Fibroblast of mammary gland (primary cell): ENCODE data around the gene G6PC2.

Experiments used
- DNase-seq: peaks from one replicate; pipeline ENCODE4 v3.0.0-alpha.2; 2010; ENCODE audit warnings: low read depth
- H3K4me3 ChIP-seq: 2 replicates; pipeline ENCODE4 v1.5.1; 2011; ENCODE audit warnings: low read depth, mild to moderate bottlenecking, low read length, moderate library complexity; ENCODE audit not compliant: control insufficient read depth
- CTCF ChIP-seq: conservative IDR thresholded peaks from 2 replicates; pipeline ENCODE4 v1.5.1; 2011; ENCODE audit warnings: low read depth, low read length, inconsistent platforms; ENCODE audit not compliant: control insufficient read depth, insufficient read depth

G6PC2 gene

GRCh38 chr2:168934826-168935225 is 33.7 kb downstream of the G6PC2 start:
- peak; percentile 70 for DNase-seq
- TF ChIP-seq CTCF: no peak
- no peak overlapping the region for H3K4me3 ChIP-seq

- peak; percentile 88 for DNase-seq
- no peak for TF ChIP-seq CTCF
- H3K4me3 ChIP-seq: no peak overlapping the region
These were observed 34.9 kb downstream of the G6PC2 start for GRCh38 chr2:168935810-168936581.

GRCh38 chr2:168939061-168939460 is 38.0 kb downstream of the G6PC2 start:
- TF ChIP-seq CTCF: no peak
- no peak overlapping the region for H3K4me3 ChIP-seq
- no peak for DNase-seq

GRCh38 chr2:168939918-168940317 is 38.8 kb downstream of the G6PC2 start:
- no peak for TF ChIP-seq CTCF
- DNase-seq: no peak

GRCh38 chr2:168941297-168941696 is 40.2 kb downstream of the G6PC2 start:
- no peak for TF ChIP-seq CTCF
- DNase-seq: no peak
- no peak overlapping the region for H3K4me3 ChIP-seq

More at GRCh38 chr2:168939918-168940317, 38.8 kb downstream of the G6PC2 start:
- H3K4me3 ChIP-seq: no peak overlapping the region

- TF ChIP-seq CTCF: no peak
- no peak for DNase-seq
- H3K4me3 ChIP-seq: no peak overlapping the region
These were observed 43.0 kb downstream of the G6PC2 start for GRCh38 chr2:168944065-168944464.
